SH-SY5Y (cell line): ENCODE results near the gene ADK.

Experiments
- GATA2 ChIP-seq: IDR thresholded peaks from 2 replicates; pipeline ENCODE4 v1.6.1; 2011; ENCODE audit warnings: mild to moderate bottlenecking, low read depth, low read length
- GATA3 ChIP-seq: IDR thresholded peaks from 2 replicates; pipeline ENCODE4 v1.6.1; 2011; ENCODE audit warnings: low read depth, mild to moderate bottlenecking, low read length, moderate library complexity

Gene ADK

DNA sequence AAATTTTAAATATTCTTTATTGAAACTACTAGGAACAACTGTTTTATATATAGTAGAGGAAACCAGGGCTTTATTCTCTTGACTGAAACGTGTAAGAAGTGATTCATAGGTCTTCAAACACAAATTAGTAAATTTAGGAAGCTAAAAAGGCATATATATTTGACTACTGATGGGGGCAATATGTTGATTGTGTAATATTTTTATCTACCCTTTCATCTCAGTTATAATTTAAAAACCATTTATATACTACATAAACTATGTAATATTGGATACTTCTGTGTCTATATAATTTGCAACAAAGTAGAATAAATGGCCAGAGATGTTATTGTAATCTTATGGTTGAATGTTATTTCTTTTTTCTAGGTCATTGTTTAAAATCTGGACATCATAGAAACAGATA lies 406.1 kb downstream of the ADK start:
- no peak for TF ChIP-seq GATA3
- no peak for TF ChIP-seq GATA2

DNA sequence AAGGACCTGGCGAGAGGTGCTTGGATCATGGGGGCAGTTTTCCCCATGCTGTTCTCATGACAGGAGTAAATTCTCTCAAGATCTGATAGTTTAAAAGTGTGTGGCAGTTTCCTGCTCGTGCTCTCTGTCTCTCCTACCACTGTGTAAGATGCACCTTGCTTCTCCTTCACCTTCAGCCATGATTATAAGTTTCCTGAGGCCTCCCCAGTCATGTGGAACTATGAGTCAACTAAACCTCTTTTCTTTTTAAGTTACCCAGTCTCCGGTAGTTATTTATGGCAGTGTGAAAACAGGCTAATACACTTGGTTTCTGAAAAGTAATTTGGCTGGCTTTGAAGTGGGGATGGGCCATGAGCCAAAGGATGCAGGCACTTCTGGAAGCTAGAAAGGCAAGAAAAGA lies 407.4 kb downstream of the ADK start:
- no peak for TF ChIP-seq GATA2
- TF ChIP-seq GATA3, result no peak

DNA sequence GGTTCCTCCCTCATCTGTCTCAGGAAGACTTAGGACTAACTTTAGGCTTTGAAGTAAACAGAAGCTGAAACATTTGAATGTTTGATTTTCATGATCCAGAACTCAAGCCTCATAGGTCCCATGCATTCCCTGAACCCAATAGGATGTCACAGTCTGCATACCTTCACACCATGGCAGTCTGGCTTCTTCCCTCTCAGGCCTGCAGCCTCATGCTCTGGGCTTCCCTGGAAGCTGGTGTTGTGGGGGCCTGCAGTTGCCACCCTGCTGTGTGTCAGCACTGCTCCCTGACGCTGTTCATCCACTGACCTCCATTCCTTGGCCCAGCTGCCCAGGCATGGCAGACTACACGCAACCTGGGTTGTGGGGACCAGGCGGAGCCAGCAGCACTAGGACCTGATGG lies 407.9 kb downstream of the ADK start:
- no peak for TF ChIP-seq GATA3
- no peak for TF ChIP-seq GATA2

DNA sequence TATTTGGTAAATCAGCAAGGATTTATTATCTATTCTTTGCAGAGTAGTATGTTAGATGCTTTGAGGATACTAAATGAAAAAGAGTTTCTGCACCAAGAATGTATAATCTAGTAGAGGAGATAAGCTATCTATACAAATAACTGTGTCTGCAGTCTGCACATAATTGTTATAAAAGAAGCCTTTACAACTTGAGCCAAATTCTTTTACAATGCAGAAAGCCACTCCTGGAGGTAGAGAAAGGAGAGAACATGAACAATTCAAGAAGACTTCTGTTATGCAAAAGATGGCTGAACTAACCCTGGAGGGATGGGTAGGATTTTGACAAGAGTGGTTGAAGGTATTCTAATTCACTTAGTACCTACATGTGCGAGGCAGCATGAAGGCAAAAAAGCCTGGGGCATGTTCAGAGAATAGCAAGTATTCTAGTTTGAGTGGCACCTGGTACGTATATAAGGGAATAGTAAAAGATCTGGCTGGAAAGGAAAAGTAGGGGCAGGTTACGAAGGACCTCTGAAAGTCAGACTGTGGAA lies 424.2 kb downstream of the ADK start:
- TF ChIP-seq GATA3 (no peak), GATA2 (no peak)

DNA sequence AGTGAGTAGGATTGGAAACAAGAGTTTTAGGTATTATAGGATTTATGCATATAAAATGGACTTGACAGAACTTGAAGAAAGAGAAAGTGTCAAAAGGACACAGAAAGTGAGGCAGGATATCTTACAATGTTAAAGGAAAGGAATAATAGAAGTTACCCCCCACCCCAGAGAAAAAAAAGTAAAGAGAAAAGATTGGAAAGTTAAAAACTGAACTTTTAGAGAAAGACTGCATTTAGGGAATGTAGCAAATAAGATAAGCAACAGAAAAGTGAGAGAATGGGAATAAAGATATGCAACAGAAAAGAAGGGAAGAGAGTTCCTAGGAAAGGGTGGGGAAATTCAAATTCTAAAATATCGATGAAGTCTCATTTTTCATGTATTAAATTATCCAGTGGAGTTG lies 424.9 kb downstream of the ADK start:
- no peak for TF ChIP-seq GATA2
- no peak for TF ChIP-seq GATA3

DNA sequence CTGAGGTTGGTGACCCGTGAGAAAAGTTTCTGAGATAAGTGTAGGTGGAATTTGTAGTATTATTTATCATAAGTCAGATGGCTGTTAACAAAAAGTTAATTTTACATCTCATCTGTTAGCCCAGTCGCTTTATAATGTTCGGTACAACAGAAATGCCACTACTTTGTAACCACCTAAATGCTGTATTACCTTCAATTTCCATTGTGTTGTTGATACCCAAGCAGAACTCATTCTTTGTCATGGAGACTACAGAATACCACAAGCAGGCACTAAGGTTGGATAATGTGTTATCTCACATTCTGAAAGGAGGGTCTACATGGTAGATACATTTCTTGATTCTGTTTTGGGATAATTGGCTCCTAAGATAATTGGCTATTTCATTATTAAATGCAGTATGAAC lies 425.6 kb downstream of the ADK start:
- TF ChIP-seq GATA3 (no peak), GATA2 (no peak)

DNA sequence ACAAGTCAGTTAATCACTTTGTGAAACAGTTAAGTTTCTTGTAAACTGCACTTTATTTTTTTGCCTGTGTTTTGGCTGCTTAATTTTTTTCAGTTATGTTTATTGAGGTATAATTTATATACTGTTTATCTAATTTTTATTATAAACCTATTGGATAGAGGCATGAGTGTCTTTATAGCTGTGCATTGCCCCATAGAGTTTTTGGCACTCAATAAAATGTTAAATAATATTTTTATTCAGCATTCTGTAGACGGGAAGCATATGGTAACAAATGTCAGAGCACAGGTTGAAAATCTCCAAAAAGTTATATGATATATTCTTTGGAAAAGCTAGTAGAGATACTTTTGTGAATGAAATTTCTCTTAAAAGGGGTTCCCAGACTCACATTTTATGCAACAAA lies 431.5 kb downstream of the ADK start:
- TF ChIP-seq GATA3 (no peak), GATA2 (no peak)

DNA sequence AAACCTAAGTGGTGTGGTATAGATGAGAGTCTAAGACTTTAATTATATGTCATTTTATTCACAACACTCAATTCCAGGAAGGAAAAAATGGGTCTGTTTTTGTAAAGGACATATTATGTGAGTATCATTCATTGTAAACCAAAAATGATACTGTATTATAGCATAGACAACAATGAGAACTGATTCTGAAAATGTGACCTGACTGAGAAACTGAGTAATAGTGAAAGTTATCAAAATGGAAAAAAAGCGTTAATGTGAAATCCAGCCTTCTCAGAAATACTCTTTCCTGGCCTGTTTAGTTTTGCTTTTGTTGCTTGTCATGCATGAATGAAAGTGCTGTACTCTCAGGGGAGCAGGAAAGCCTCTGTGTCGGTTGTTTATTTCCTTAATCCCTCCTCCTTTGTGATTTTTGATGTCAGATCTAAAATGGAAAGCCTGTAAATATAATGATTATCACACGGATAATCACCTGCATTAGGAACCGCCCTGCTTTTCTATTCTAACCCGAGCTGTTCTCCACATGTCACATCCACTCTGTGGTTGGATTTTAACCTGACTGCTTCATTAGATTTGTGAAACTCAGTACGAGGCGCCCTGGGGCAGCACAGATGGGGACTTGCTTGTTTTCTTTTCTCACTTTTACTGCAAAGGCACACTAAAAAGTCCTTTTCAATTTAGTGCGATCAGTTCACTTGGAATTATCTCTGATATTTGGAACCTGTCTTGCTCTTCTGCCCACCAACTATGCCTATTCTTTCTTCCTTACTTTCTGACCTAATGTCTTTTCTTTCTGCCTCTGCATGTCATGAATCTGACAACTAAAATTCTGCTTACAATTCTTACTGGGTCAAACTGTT lies 434.4 kb downstream of the ADK start:
- TF ChIP-seq GATA3, result peak; percentile 96
- peak; percentile 94 for TF ChIP-seq GATA2

DNA sequence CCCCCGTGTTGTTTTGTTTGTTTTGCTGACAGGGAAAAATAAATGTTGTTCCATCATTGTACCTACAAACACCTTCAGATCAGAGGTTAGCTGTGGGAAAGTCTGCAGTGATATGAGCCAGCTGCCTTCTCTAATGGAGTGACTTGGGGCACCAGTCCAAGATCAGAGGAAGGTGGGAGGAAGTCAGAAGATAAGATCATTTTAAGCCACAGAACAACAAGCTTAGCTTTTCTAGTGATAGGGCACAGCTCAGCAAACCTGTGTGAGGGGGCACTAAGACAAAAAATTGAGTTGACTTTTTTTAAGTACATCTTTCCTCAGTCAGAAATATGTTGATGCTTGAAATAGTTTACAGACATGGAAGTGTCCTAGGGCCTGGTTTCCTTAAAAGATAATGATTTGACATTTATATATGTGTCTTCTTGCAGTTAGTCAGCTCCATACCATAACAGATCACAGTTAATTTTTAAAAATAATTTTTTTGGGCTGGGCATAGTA lies 435.1 kb downstream of the ADK start:
- TF ChIP-seq GATA3, result no peak
- TF ChIP-seq GATA2, result peak; percentile 62; the same call in 1 of the 2 replicates

DNA sequence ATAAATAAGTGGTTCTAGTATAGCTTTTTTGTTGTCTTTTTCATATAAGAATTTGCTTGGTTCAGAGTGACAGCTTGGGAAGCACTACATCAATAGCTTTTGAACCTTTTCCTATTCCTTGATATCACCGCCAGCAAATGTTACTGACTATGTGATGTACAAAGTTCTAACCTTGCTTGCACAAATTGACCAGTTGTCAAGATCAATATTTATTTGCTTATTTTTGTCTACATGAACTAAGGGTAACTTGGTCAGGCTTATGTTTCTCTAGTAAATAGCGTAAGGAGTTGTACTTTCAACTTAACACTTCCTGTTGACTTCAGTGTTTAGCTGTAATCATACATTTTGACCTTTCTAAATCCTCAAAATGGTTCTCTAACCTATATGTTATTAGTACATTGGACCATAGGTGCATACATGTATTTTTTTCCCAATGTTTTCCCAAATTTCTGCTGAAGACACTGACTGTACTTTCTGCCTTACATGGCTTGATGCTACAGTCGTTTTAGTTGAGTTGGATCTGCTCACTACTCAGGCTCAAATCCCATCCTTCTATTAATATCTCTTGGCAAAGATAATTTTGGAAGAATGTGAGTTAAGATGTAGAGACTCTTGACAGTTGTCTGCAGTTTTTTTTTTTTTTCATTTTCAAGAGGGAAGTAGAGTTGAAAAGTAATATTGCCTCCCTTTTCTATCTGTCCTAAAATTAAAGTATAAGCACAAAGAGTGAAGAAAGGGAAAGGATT lies 436.3 kb downstream of the ADK start:
- TF ChIP-seq GATA2 (no peak), GATA3 (no peak)

DNA sequence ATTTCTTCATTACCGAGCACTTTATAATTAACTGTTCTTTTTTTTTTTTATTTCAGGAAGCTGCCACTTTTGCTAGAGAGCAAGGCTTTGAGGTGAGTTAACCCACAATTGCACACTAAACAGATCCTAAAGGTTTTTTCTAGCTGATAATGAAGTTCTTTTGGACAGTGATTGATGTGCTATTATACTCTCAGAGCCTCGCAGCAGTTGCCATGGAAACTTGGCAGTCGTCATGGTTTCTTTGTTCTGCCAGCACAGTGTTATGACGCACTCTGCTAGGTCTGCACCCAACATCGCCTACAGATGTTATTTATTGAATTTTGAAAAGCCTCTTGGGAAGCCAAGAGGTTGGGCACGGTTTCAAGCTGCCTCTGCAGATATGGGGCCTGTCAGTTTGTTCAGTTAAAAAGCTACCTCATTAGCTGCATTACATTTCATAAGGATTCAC lies 438.2 kb downstream of the ADK start:
- TF ChIP-seq GATA2 (peak; percentile 33), GATA3 (no peak)

DNA sequence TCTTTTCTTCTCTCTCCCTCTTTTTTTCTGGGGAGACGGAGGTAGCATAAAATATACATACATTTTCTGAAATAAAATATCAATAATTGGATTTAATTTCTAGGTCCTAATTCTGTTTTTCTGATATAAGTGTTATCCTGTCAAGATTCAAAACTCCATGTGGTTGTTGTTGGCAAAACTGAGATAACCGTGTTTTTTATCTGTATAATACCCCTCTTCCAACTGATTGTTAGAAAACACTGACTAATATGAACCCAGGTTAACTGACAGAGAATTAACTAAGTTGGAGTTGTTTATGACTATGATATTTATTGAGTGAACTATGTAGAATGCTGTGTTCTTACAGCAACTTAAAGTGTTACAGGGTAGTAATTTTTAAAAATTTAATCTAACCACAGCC lies 438.8 kb downstream of the ADK start:
- TF ChIP-seq GATA2, result no peak

DNA sequence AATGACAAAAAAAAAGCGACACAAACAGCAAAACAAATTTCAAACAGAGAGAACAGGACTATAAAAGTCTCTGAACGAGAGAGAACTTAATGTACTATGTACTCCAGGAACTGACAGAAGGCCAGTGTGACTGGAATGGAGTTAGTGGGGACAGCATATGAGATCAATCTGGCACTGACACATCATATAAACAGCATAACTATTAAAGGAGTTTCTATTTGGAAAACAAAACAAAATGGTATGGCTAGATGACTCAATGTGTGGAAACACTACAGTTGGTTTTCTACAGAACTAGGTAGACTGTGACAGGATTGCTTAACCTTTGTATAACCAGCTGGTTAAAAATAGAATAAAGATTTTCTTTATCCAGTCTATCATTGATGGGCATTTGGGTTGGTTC lies 442.4 kb downstream of the ADK start:
- TF ChIP-seq GATA2 (no peak), GATA3 (no peak)

DNA sequence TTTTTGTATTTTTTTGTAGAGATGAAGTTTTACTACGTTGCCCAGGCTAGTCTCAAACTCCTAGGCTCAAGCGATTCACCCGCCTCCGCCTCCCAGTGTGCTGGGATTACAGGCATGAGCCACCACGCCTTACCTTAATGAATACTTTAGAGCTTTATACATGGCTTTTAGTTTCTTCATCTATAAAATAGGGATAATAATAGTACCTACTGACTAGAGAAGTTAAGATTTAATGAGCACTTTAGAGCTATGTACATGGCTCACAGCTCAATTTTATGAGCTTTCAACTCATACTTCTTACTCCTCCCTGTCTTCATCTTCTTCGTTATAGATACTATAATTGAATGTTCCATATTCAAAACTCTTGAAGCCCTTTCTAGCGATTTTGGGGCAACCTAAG lies 445.7 kb downstream of the ADK start:
- TF ChIP-seq GATA2, result no peak
- TF ChIP-seq GATA3, result no peak
